ENCODE measurements around the gene KRT1.

DNA sequence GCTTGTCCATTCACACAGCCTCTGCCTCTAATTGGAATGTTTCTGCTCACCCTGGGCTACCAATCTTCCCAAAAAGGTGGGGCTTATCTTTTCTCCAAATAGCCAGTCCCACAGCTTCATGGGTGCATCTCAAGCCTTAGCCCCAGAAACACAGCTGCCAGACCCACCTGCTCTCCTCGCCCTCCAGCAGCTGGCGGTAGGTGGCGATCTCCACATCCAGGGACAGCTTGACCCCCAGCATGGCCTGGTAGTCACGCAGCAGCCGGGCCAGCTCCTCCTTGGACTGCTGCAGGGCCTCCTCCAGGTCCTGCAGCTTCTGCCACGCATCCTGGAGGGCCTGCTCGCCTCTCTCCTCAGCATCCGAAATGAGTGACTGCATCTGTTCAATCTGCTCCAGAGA lies 12.0 kb upstream of the KRT1 start:
- TF ChIP-seq, protein P1, sequence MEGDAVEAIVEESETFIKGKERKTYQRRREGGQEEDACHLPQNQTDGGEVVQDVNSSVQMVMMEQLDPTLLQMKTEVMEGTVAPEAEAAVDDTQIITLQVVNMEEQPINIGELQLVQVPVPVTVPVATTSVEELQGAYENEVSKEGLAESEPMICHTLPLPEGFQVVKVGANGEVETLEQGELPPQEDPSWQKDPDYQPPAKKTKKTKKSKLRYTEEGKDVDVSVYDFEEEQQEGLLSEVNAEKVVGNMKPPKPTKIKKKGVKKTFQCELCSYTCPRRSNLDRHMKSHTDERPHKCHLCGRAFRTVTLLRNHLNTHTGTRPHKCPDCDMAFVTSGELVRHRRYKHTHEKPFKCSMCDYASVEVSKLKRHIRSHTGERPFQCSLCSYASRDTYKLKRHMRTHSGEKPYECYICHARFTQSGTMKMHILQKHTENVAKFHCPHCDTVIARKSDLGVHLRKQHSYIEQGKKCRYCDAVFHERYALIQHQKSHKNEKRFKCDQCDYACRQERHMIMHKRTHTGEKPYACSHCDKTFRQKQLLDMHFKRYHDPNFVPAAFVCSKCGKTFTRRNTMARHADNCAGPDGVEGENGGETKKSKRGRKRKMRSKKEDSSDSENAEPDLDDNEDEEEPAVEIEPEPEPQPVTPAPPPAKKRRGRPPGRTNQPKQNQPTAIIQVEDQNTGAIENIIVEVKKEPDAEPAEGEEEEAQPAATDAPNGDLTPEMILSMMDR (IDR thresholded peaks at IDR 0.05): no peak
- no peak for TF ChIP-seq POLR2A (IDR thresholded peaks at IDR 0.05)
